ENCODE data around the gene CCT8L2.
"Not testable (repeated sequence)": the region's sequence is repeated elsewhere in the genome, so short reads cannot be mapped to it uniquely, and the experiment has no call there.

DNA sequence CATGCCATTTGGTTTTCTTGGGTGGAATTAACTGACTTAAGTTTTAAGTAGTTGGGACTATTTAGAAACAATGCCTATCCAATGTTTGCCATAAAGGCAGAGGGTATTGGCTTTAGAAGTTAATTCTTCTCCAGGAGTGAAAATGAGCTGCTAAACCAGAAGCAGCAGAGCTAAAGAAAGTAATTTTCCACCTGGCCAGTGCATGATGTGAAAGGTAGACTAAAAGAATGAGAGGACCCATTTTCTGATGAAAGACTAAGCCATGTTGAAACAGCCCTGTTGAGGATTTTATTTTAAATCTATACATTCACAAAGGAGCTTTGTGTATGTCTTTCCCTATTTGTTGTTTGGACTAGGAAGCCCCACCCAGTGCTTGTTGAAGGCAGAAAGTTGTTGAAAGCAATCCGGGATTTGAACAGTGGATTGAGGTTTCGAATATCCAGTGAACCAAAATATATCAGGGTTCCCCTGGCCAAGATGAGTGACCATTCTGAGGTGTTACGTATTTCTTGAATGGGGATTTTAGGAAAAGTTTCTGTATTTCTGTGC is 23.9 kb upstream of the CCT8L2 start:
- TF ChIP-seq, protein P1, sequence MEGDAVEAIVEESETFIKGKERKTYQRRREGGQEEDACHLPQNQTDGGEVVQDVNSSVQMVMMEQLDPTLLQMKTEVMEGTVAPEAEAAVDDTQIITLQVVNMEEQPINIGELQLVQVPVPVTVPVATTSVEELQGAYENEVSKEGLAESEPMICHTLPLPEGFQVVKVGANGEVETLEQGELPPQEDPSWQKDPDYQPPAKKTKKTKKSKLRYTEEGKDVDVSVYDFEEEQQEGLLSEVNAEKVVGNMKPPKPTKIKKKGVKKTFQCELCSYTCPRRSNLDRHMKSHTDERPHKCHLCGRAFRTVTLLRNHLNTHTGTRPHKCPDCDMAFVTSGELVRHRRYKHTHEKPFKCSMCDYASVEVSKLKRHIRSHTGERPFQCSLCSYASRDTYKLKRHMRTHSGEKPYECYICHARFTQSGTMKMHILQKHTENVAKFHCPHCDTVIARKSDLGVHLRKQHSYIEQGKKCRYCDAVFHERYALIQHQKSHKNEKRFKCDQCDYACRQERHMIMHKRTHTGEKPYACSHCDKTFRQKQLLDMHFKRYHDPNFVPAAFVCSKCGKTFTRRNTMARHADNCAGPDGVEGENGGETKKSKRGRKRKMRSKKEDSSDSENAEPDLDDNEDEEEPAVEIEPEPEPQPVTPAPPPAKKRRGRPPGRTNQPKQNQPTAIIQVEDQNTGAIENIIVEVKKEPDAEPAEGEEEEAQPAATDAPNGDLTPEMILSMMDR (IDR thresholded peaks at IDR 0.05), result not testable (repeated sequence)
- TF ChIP-seq POLR2AphosphoS5 (IDR thresholded peaks at IDR 0.05), result not testable (repeated sequence)
